Measurements from ENCODE around the gene NDNF. TPM values are rescaled to one million over a fixed set of nuclear protein-coding genes. Genes with fewer than 3 reads are reported as not detected.

The NDNF gene
- total RNA-seq, 1 experiment from 2014 or later, result 0.22 TPM

DNA sequence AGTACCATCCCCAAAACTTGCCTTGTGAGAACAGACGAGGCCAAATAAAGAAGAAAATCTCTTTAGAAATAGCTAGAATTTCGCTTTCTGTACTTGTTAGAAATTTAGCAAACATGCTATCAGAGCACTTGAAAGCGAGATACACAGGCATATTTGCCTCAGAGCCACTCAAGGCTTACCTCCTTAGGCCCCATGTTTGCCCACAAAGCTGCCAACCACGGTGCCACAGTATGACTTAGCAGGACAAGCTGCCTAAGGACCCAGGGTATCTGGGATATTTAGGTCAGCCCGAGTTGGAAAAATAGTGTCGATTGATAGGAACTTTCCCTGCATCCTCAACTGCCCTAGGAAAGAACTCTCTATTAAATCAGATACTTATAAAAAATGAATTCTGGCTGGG is 24.2 kb downstream of the NDNF start:
- ATAC-seq, result no peak
- intact Hi-C loops (cut with micrococcal nuclease), result no loop called here

More for the DNA sequence above, 24.2 kb downstream of the NDNF start:
- ChIA-PET POLR2A (no interaction called here), CTCF (no interaction called here), RAD21 (ENCODE audit: low non-redundant PET in 1 of 2, low total read pairs in 2 of 2, uncharacterized antibody in 2 of 2, unreplicated experiment in 2 of 2) (no interaction called here)
- TF ChIP-seq TCF7L2 (IDR thresholded peaks at IDR 0.05; ENCODE audit: borderline replicate concordance, extremely low read depth, insufficient read depth, insufficient read length), result no peak
- TF ChIP-seq EZH2phosphoT487 (IDR thresholded peaks at IDR 0.05; ENCODE audit: borderline replicate concordance), result no peak
- TF ChIP-seq SIN3A (IDR thresholded peaks at IDR 0.05; ENCODE audit: low read depth), result no peak
- TF ChIP-seq ZFX (IDR thresholded peaks at IDR 0.05), result no peak
- TF ChIP-seq ELF1 (IDR thresholded peaks at IDR 0.05; ENCODE audit: borderline replicate concordance, low read depth), result no peak
- no peak for TF ChIP-seq EZH2 (IDR thresholded peaks at IDR 0.05)
- no peak for TF ChIP-seq SP1 (IDR thresholded peaks at IDR 0.05; ENCODE audit: low read depth)
- TF ChIP-seq JUND (IDR thresholded peaks at IDR 0.05), result no peak
- TF ChIP-seq, protein P1, sequence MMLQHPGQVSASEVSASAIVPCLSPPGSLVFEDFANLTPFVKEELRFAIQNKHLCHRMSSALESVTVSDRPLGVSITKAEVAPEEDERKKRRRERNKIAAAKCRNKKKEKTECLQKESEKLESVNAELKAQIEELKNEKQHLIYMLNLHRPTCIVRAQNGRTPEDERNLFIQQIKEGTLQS (IDR thresholded peaks at IDR 0.05), result no peak
- no peak for TF ChIP-seq YY1 (IDR thresholded peaks at IDR 0.05; ENCODE audit: extremely low read depth, insufficient replicate concordance, low read depth, low read length)
- no peak for TF ChIP-seq CBX3 (IDR thresholded peaks at IDR 0.05; ENCODE audit: low read depth)
- TF ChIP-seq ZNF274 (IDR thresholded peaks at IDR 0.05; ENCODE audit: low read depth, low read length), result no peak
- TF ChIP-seq POLR2AphosphoS5 (IDR thresholded peaks at IDR 0.05; ENCODE audit: low read depth, low read length), result no peak
- no peak for TF ChIP-seq FOSL1 (IDR thresholded peaks at IDR 0.05; ENCODE audit: low read depth)
- TF ChIP-seq, protein P2, sequence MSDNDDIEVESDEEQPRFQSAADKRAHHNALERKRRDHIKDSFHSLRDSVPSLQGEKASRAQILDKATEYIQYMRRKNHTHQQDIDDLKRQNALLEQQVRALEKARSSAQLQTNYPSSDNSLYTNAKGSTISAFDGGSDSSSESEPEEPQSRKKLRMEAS (IDR thresholded peaks at IDR 0.05), result no peak
- TF ChIP-seq RAD21 (IDR thresholded peaks at IDR 0.05; ENCODE audit: low read depth), result no peak
- TF ChIP-seq, protein P3, sequence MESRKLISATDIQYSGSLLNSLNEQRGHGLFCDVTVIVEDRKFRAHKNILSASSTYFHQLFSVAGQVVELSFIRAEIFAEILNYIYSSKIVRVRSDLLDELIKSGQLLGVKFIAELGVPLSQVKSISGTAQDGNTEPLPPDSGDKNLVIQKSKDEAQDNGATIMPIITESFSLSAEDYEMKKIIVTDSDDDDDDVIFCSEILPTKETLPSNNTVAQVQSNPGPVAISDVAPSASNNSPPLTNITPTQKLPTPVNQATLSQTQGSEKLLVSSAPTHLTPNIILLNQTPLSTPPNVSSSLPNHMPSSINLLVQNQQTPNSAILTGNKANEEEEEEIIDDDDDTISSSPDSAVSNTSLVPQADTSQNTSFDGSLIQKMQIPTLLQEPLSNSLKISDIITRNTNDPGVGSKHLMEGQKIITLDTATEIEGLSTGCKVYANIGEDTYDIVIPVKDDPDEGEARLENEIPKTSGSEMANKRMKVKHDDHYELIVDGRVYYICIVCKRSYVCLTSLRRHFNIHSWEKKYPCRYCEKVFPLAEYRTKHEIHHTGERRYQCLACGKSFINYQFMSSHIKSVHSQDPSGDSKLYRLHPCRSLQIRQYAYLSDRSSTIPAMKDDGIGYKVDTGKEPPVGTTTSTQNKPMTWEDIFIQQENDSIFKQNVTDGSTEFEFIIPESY (IDR thresholded peaks at IDR 0.05; ENCODE audit: extremely low read depth, insufficient replicate concordance, low read length), result no peak
- TF ChIP-seq, protein P4, sequence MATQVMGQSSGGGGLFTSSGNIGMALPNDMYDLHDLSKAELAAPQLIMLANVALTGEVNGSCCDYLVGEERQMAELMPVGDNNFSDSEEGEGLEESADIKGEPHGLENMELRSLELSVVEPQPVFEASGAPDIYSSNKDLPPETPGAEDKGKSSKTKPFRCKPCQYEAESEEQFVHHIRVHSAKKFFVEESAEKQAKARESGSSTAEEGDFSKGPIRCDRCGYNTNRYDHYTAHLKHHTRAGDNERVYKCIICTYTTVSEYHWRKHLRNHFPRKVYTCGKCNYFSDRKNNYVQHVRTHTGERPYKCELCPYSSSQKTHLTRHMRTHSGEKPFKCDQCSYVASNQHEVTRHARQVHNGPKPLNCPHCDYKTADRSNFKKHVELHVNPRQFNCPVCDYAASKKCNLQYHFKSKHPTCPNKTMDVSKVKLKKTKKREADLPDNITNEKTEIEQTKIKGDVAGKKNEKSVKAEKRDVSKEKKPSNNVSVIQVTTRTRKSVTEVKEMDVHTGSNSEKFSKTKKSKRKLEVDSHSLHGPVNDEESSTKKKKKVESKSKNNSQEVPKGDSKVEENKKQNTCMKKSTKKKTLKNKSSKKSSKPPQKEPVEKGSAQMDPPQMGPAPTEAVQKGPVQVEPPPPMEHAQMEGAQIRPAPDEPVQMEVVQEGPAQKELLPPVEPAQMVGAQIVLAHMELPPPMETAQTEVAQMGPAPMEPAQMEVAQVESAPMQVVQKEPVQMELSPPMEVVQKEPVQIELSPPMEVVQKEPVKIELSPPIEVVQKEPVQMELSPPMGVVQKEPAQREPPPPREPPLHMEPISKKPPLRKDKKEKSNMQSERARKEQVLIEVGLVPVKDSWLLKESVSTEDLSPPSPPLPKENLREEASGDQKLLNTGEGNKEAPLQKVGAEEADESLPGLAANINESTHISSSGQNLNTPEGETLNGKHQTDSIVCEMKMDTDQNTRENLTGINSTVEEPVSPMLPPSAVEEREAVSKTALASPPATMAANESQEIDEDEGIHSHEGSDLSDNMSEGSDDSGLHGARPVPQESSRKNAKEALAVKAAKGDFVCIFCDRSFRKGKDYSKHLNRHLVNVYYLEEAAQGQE (IDR thresholded peaks at IDR 0.05; ENCODE audit: low read depth), result no peak
- TF ChIP-seq SRF (IDR thresholded peaks at IDR 0.05; ENCODE audit: low read depth), result no peak
- Histone ChIP-seq H3K4me3 (replicated peaks in 1 of 2; ENCODE audit: low read depth in 1 of 2, low read length in 2 of 2) (no peak overlapping the region), H3K9me3 (ENCODE audit: control insufficient read depth in 1 of 2, insufficient read depth in 1 of 2, low read depth in 1 of 2, low read length in 2 of 2) (no peaks in the 10 kb centered on the region), H3K79me2 (ENCODE audit: insufficient read depth, low read length) (no peaks in the 10 kb centered on the region), H3K36me3 (ENCODE audit: control insufficient read depth in 1 of 2, insufficient read depth in 2 of 2, low read length in 2 of 2) (no peaks in the 10 kb centered on the region), H2AFZ (ENCODE audit: low read depth, low read length, poor library complexity, severe bottlenecking) (no peak overlapping the region), H4K20me1 (ENCODE audit: insufficient read depth) (no peaks in the 10 kb centered on the region), H3K9ac (ENCODE audit: low read length) (no peak overlapping the region), H3K4me1 (ENCODE audit: control insufficient read depth in 1 of 2, insufficient read depth in 2 of 2, low read length in 2 of 2) (no peaks in the 10 kb centered on the region), H3K9me2 (ENCODE audit: insufficient read depth) (no peaks in the 10 kb centered on the region), H3K4me2 (ENCODE audit: low read length) (no peak overlapping the region), H3K27me3 (ENCODE audit: insufficient read depth, low read length) (no peaks in the 10 kb centered on the region), H3K27ac (ENCODE audit: low read depth, low read length) (no peak overlapping the region)
- no TSS peak for BruUV-seq (replicated peaks)
- no peak for DNase-seq (ENCODE audit: low read depth, low spot score)

Measured in HCT116 (cell line).